ENCODE results near the gene SUN1. TPM values are rescaled to one million over a fixed set of nuclear protein-coding genes. Genes with fewer than 3 reads are reported as not detected.

SUN1 gene
- total and polyA plus RNA-seq, 10 of the 15 experiments (the other 5 are each of a cell fraction or from before 2014, with no cell fraction given) = 27.8 to 107 (median 65.8) TPM

DNA sequence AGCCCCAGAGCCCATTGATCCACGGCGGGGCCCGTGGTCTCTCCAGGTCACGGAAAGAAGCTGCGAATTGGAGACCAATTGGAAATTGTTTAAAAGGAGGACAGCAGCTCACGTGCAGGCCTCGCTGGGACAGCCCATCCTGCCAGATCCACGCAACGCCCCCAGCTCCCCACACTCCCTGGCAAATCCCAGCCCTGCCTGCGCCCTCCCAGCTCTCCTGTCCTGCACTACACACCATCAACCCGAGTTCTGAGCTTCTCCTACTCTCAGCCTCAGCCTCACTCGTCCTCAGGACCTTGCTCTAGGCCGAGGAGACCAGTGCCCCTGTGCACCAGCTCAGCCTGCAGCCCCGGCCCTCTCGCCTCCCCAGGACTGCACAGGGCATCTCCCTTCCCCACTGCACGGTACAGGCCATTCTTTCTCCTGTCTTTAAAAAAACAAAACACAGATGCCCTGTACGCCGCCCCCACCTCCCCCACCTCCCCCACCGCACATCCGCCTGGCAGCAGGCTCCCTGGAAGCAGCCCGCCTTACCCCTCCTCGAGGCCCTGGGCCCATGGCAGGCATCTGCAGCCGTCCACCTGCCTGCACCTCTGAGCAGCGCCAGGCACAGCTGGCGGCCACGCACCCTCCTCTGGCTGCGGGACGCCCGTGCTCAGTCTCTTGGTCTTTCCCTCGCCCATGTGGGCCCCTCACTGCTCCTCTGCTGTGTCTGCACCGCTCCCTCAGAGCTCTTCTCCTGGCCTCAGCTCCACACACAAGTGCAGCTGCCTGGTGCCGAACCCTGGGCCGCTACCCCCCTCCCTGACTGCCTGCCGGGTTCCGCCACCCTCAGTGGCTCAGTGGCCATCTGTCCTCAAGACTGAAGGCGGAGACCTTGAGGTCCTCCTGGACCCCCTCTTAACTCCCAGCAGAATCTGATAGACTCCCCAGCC is 48.5 kb upstream of the SUN1 start:
- POLR2A ChIA-PET = no interaction called here

DNA sequence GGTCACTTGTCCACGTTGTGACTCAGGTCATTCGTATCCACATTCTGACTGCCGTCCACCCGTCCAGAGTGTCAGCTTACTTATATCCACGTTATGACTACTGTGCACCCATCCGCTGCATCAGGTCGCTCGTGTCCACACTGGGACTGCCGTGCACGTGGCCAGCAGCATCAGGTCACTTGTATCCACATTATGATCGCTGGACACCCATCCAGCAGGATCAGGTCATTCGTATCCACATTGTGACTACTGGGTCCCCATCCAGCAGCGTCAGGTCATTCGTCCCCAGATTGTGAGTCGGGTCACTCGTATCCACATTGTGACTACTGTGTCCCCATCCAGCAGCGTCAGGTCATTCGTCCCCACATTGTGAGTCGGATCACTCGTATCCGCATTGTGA is 47.3 kb upstream of the SUN1 start:
- no TSS peak for BruUV-seq (replicated peaks)

More for the DNA sequence above, 48.5 kb upstream of the SUN1 start:
- TF ChIP-seq SUZ12 (IDR thresholded peaks at IDR 0.05; ENCODE audit: unreplicated experiment) (no peak), FOXK2 (IDR thresholded peaks at IDR 0.05) (no peak)
- no peaks in the 10 kb centered on the region for H3K4me1 ChIP-seq (ENCODE audit: control insufficient read depth, insufficient read depth, low read length)
- DNase-seq (ENCODE audit: low read depth, low spot score) = no peak
- ChIA-PET CTCF (interaction anchor here (0.6 to 2.0 kb wide), 2 partner anchors 89 to 182 kb away, joined by 5 to 10 read pairs; no protein-coding TSS in a partner anchor), RAD21 (ENCODE audit: unreplicated experiment) (interaction anchor here (1.3 kb wide), 1 partner anchor 89 kb away, joined by 3 read pairs; no protein-coding TSS in a partner anchor), SMC1A (ENCODE audit: uncharacterized antibody, unreplicated experiment) (no interaction called here)
- peaks cover 0 to 2% of the 10 kb centered on the region in 2 experiments; a peak in 2 of 4 replicates for H3K36me3 ChIP-seq (ENCODE audit: control insufficient read depth in 2 of 2, insufficient read depth in 2 of 2, low read length in 1 of 2)
- FAIRE-seq = no peak
- H3K4me3 ChIP-seq = no peak overlapping the region
- no peak overlapping the region for H2AFZ ChIP-seq (ENCODE audit: control insufficient read depth, low read depth, low read length)
- no peak overlapping the region for H3K27ac ChIP-seq (ENCODE audit: control insufficient read depth, insufficient read depth)
- no peaks in the 10 kb centered on the region for H3K9me3 ChIP-seq (replicated peaks; ENCODE audit: control insufficient read depth, insufficient read depth, low read length)
- no peak overlapping the region for H3K9ac ChIP-seq (ENCODE audit: control insufficient read depth, insufficient read depth, low read length)
- H3K4me2 ChIP-seq (ENCODE audit: control insufficient read depth, insufficient read depth) = no peak overlapping the region
- ATAC-seq = no peak
- intact Hi-C loops (cut with micrococcal nuclease; ENCODE audit: unreplicated experiment) = loop anchor here (10.0 kb wide), 1 partner anchor 171 kb away; the partner anchor contains the start of gene ADAP1
- H3K79me2 ChIP-seq (ENCODE audit: control insufficient read depth, insufficient read depth, low read length) = no peaks in the 10 kb centered on the region
- BruUV-seq (replicated peaks) = no TSS peak
- no peaks in the 10 kb centered on the region for H3K27me3 ChIP-seq (replicated peaks in 1 of 2; ENCODE audit: control insufficient read depth in 2 of 2, insufficient read depth in 2 of 2, low read length in 1 of 2)
- no peaks in the 10 kb centered on the region for H4K20me1 ChIP-seq (ENCODE audit: control insufficient read depth, insufficient read depth)
- 92% methylated on average over 36 of the region's 36 CpGs for WGBS (ENCODE audit: insufficient coverage, insufficient replicate concordance, low lambda C conversion rate, missing lambda C conversion rate)
- in situ Hi-C loops (cut with MboI) = no loop called here

More for the DNA sequence above, 47.3 kb upstream of the SUN1 start:
- H3K4me2 ChIP-seq (ENCODE audit: control insufficient read depth, insufficient read depth) = no peak overlapping the region
- no peak overlapping the region for H2AFZ ChIP-seq (ENCODE audit: control insufficient read depth, low read depth, low read length)
- no peak for DNase-seq (ENCODE audit: low read depth, low spot score)
- H3K27ac ChIP-seq (ENCODE audit: control insufficient read depth, insufficient read depth) = no peak overlapping the region
- ChIA-PET CTCF (interaction anchor here (2.0 to 7.2 kb wide), 2 partner anchors 87 to 88 kb away, joined by 10 to 79 read pairs; no protein-coding TSS in a partner anchor), RAD21 (ENCODE audit: unreplicated experiment) (interaction anchor here (2.1 kb wide), 1 partner anchor 88 kb away, joined by 7 read pairs; no protein-coding TSS in a partner anchor), SMC1A (ENCODE audit: uncharacterized antibody, unreplicated experiment) (no interaction called here), POLR2A (no interaction called here)
- no peak for ATAC-seq
- TF ChIP-seq SREBF2 (IDR thresholded peaks at IDR 0.05; ENCODE audit: low read length) (no peak), EZH2 (IDR thresholded peaks at IDR 0.05; ENCODE audit: borderline replicate concordance, control insufficient read depth, low read depth, low read length) (no peak), SP1 (IDR thresholded peaks at IDR 0.05; ENCODE audit: low read depth, low read length) (no peak), IKZF2 (IDR thresholded peaks at IDR 0.05) (no peak)
- TF ChIP-seq, protein P1, sequence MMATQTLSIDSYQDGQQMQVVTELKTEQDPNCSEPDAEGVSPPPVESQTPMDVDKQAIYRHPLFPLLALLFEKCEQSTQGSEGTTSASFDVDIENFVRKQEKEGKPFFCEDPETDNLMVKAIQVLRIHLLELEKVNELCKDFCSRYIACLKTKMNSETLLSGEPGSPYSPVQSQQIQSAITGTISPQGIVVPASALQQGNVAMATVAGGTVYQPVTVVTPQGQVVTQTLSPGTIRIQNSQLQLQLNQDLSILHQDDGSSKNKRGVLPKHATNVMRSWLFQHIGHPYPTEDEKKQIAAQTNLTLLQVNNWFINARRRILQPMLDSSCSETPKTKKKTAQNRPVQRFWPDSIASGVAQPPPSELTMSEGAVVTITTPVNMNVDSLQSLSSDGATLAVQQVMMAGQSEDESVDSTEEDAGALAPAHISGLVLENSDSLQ (IDR thresholded peaks at IDR 0.05) = no peak
- TF ChIP-seq, protein P2, sequence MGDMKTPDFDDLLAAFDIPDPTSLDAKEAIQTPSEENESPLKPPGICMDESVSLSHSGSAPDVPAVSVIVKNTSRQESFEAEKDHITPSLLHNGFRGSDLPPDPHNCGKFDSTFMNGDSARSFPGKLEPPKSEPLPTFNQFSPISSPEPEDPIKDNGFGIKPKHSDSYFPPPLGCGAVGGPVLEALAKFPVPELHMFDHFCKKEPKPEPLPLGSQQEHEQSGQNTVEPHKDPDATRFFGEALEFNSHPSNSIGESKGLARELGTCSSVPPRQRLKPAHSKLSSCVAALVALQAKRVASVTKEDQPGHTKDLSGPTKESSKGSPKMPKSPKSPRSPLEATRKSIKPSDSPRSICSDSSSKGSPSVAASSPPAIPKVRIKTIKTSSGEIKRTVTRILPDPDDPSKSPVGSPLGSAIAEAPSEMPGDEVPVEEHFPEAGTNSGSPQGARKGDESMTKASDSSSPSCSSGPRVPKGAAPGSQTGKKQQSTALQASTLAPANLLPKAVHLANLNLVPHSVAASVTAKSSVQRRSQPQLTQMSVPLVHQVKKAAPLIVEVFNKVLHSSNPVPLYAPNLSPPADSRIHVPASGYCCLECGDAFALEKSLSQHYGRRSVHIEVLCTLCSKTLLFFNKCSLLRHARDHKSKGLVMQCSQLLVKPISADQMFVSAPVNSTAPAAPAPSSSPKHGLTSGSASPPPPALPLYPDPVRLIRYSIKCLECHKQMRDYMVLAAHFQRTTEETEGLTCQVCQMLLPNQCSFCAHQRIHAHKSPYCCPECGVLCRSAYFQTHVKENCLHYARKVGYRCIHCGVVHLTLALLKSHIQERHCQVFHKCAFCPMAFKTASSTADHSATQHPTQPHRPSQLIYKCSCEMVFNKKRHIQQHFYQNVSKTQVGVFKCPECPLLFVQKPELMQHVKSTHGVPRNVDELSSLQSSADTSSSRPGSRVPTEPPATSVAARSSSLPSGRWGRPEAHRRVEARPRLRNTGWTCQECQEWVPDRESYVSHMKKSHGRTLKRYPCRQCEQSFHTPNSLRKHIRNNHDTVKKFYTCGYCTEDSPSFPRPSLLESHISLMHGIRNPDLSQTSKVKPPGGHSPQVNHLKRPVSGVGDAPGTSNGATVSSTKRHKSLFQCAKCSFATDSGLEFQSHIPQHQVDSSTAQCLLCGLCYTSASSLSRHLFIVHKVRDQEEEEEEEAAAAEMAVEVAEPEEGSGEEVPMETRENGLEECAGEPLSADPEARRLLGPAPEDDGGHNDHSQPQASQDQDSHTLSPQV (IDR thresholded peaks at IDR 0.05) = no peak
- in situ Hi-C loops (cut with MboI) (loop anchor here (5.0 kb wide), 1 partner anchor 87 kb away; no protein-coding TSS in a partner anchor), intact Hi-C loops (cut with micrococcal nuclease; ENCODE audit: unreplicated experiment) (loop anchor here (10.0 kb wide), 1 partner anchor 170 kb away; the partner anchor contains the start of gene ADAP1)
- no peak overlapping the region for H3K9ac ChIP-seq (ENCODE audit: control insufficient read depth, insufficient read depth, low read length)
- no peaks in the 10 kb centered on the region for H4K20me1 ChIP-seq (ENCODE audit: control insufficient read depth, insufficient read depth)
- peaks cover 0 to 2% of the 10 kb centered on the region in 2 experiments; a peak in 2 of 4 replicates for H3K36me3 ChIP-seq (ENCODE audit: control insufficient read depth in 2 of 2, insufficient read depth in 2 of 2, low read length in 1 of 2)
- 94% methylated on average over 21 of the region's 21 CpGs for WGBS (ENCODE audit: insufficient coverage, insufficient replicate concordance, low lambda C conversion rate, missing lambda C conversion rate)
- H3K4me1 ChIP-seq (ENCODE audit: control insufficient read depth, insufficient read depth, low read length) = no peaks in the 10 kb centered on the region
- no peaks in the 10 kb centered on the region; the same call in 2 of the 3 replicates for H3K9me3 ChIP-seq (replicated peaks; ENCODE audit: control insufficient read depth, insufficient read depth, low read length)
- no peak overlapping the region for H3K4me3 ChIP-seq
- no peak for FAIRE-seq
- no peaks in the 10 kb centered on the region for H3K27me3 ChIP-seq (replicated peaks in 1 of 2; ENCODE audit: control insufficient read depth in 2 of 2, insufficient read depth in 2 of 2, low read length in 1 of 2)
- H3K79me2 ChIP-seq (ENCODE audit: control insufficient read depth, insufficient read depth, low read length) = no peaks in the 10 kb centered on the region
